WERI-Rb-1 (cell line): ENCODE data around the gene PPP1R14B.

ENCODE experiments used
- DNase-seq: peaks from one replicate; pipeline ENCODE4 v3.0.0-alpha.2; 2020
- H3K27ac ChIP-seq: fragments of 250-450 bp; sonication (Bioruptor Pico); 2 replicates; pipeline ENCODE4 v1.5.1; 2020; ENCODE audit warnings: mild to moderate bottlenecking, moderate library complexity
- H3K27me3 ChIP-seq: fragments of 250-450 bp; sonication (Bioruptor Pico); 2 replicates; pipeline ENCODE4 v1.5.1; 2021; ENCODE audit warnings: mild to moderate bottlenecking, low read depth, moderate library complexity; ENCODE audit not compliant: insufficient read depth, severe bottlenecking
- H3K36me3 ChIP-seq: fragments of 250-450 bp; sonication (Bioruptor Pico); 2 replicates; pipeline ENCODE4 v1.5.1; 2020; ENCODE audit warnings: mild to moderate bottlenecking, moderate library complexity
- H3K4me3 ChIP-seq: 2 replicates; pipeline ENCODE4 v1.5.1; 2011; ENCODE audit warnings: low read depth, mild to moderate bottlenecking, control low read depth, low read length
- H3K9me3 ChIP-seq: fragments of 250-450 bp; sonication (Bioruptor Pico); 2 replicates; pipeline ENCODE4 v1.5.1; 2021; ENCODE audit warnings: mild to moderate bottlenecking, moderate library complexity; ENCODE audit not compliant: severe bottlenecking
- TF ChIP-seq, protein P1 (sequence below): IDR thresholded peaks from 2 replicates; pipeline ENCODE4 v1.5.1; 2011; ENCODE audit warnings: low read depth, mild to moderate bottlenecking, control low read depth, inconsistent platforms, low read length

Gene PPP1R14B

GRCh38 chr11:64211181-64211872 lies 35.4 kb downstream of the PPP1R14B start:
- TF ChIP-seq, protein P1, sequence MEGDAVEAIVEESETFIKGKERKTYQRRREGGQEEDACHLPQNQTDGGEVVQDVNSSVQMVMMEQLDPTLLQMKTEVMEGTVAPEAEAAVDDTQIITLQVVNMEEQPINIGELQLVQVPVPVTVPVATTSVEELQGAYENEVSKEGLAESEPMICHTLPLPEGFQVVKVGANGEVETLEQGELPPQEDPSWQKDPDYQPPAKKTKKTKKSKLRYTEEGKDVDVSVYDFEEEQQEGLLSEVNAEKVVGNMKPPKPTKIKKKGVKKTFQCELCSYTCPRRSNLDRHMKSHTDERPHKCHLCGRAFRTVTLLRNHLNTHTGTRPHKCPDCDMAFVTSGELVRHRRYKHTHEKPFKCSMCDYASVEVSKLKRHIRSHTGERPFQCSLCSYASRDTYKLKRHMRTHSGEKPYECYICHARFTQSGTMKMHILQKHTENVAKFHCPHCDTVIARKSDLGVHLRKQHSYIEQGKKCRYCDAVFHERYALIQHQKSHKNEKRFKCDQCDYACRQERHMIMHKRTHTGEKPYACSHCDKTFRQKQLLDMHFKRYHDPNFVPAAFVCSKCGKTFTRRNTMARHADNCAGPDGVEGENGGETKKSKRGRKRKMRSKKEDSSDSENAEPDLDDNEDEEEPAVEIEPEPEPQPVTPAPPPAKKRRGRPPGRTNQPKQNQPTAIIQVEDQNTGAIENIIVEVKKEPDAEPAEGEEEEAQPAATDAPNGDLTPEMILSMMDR = no peak
- no peak for DNase-seq
- Histone ChIP-seq H3K27me3 (no peaks in the 10 kb centered on the region), H3K9me3 (no peaks in the 10 kb centered on the region), H3K27ac (no peak overlapping the region), H3K36me3 (peaks cover 15% of the 10 kb centered on the region), H3K4me3 (no peak overlapping the region)

- Histone ChIP-seq H3K9me3 (no peaks in the 10 kb centered on the region), H3K27me3 (no peaks in the 10 kb centered on the region), H3K36me3 (peaks cover 24% of the 10 kb centered on the region), H3K4me3 (no peak overlapping the region), H3K27ac (no peak overlapping the region)
- TF ChIP-seq, protein P1 = no peak
- DNase-seq = no peak
Measured at GRCh38 chr11:64210301-64211020, 36.3 kb downstream of the PPP1R14B start.

DNA sequence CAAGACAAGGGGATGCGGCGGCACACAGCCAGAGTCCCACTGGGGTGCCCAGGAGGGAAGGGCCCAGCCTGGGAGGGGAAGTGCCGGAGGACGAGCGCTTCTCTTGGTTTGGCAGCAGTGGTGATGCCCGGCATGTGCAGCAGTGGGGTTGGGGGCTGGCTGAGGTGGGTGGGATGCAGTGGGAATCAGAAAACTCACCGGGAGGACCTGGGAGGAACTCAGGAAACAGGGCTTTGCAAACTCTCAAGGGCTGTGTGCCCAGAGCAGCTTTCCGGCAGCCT lies 37.2 kb downstream of the PPP1R14B start:
- H3K27me3 ChIP-seq = no peaks in the 10 kb centered on the region
- no peak for DNase-seq
- H3K9me3 ChIP-seq = no peaks in the 10 kb centered on the region
- TF ChIP-seq, protein P1 = no peak
- no peak overlapping the region for H3K4me3 ChIP-seq
- peaks cover 33% of the 10 kb centered on the region for H3K36me3 ChIP-seq
- H3K27ac ChIP-seq = no peak overlapping the region

- no peak overlapping the region for H3K27ac ChIP-seq
- peaks cover 39% of the 10 kb centered on the region for H3K36me3 ChIP-seq
- H3K9me3 ChIP-seq = no peaks in the 10 kb centered on the region
- TF ChIP-seq, protein P1 = no peak
- no peak for DNase-seq
- no peaks in the 10 kb centered on the region for H3K27me3 ChIP-seq
- H3K4me3 ChIP-seq = no peak overlapping the region
Measured at GRCh38 chr11:64208796-64209562, 37.8 kb downstream of the PPP1R14B start.

DNA sequence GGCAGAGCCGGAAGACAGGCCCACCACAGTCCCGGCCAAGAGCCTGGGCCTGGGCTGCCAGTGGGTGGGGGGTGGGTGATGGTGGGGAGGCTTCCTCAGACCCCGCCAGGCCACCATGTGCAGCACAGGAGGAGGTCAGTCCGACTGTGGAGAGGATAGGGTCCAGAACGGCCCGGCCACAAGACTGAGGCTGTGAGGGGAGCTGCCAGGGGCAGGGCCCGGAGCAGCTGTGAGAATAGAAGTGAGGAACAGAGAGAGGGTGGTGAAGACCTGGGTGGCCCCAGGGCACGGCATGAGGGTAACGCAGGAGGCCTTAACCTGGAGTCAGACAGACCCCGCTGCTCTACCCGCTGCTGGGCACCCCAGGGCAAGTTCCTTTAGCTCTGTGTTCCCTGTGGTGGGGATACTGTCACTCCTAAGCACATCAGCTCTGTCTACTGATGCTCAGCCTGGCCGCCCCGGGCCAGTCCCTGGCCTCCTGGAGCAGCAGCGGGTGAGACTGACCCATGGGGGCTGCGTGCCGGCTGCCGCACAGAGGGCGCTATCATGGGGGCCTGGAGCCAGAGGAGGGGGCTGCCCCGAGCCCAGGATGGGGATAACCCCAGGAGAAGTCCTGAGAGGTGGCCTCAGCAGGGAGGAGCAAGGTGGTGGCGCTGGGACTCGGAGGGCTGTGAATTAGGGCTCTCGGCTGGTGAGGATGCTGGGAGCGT lies 38.5 kb downstream of the PPP1R14B start:
- Histone ChIP-seq H3K36me3 (peaks cover 46% of the 10 kb centered on the region), H3K9me3 (no peaks in the 10 kb centered on the region), H3K27ac (no peak overlapping the region), H3K27me3 (no peaks in the 10 kb centered on the region), H3K4me3 (no peak overlapping the region)
- DNase-seq = no peak
- TF ChIP-seq, protein P1 = no peak
